Measurements from ENCODE around the gene MLLT1.

GRCh38 chr19:6185835-6186834, 93.6 kb downstream of the MLLT1 start:
- TF ChIP-seq POLR2A (IDR thresholded peaks at IDR 0.05; ENCODE audit: extremely low read depth, insufficient read length) (no peak), MAX (IDR thresholded peaks at IDR 0.05; ENCODE audit: low read depth, low read length) (no peak)
- TF ChIP-seq, protein P1, sequence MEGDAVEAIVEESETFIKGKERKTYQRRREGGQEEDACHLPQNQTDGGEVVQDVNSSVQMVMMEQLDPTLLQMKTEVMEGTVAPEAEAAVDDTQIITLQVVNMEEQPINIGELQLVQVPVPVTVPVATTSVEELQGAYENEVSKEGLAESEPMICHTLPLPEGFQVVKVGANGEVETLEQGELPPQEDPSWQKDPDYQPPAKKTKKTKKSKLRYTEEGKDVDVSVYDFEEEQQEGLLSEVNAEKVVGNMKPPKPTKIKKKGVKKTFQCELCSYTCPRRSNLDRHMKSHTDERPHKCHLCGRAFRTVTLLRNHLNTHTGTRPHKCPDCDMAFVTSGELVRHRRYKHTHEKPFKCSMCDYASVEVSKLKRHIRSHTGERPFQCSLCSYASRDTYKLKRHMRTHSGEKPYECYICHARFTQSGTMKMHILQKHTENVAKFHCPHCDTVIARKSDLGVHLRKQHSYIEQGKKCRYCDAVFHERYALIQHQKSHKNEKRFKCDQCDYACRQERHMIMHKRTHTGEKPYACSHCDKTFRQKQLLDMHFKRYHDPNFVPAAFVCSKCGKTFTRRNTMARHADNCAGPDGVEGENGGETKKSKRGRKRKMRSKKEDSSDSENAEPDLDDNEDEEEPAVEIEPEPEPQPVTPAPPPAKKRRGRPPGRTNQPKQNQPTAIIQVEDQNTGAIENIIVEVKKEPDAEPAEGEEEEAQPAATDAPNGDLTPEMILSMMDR (IDR thresholded peaks at IDR 0.05; ENCODE audit: low read depth, low read length) = no peak
